ENCODE data around the gene SH3TC2.

The SH3TC2 gene

GRCh38 chr5:149060325-149060724 is 2.5 kb downstream of the SH3TC2 start:
- no peak for DNase-seq (ENCODE audit: low spot score)

GRCh38 chr5:149056616-149057165 is 6.2 kb downstream of the SH3TC2 start:
- no peak for DNase-seq (ENCODE audit: low spot score)

- no peak for DNase-seq (ENCODE audit: low spot score)
These were observed 8.4 kb downstream of the SH3TC2 start for GRCh38 chr5:149054416-149054815.

GRCh38 chr5:149053072-149053695 is 9.7 kb downstream of the SH3TC2 start:
- no peak for DNase-seq (ENCODE audit: low spot score)

- no peak for DNase-seq (ENCODE audit: low spot score)
These were observed 13.5 kb downstream of the SH3TC2 start for GRCh38 chr5:149049371-149049781.

- no peak for DNase-seq (ENCODE audit: low spot score)
These were observed 14.1 kb downstream of the SH3TC2 start for GRCh38 chr5:149048811-149049210.

- DNase-seq (ENCODE audit: low spot score) = no peak
These were observed 15.4 kb downstream of the SH3TC2 start for GRCh38 chr5:149047462-149047861.

GRCh38 chr5:149046196-149046829 is 16.5 kb downstream of the SH3TC2 start:
- DNase-seq (ENCODE audit: low spot score) = no peak

- DNase-seq (ENCODE audit: low spot score) = no peak
These were observed 17.8 kb downstream of the SH3TC2 start for GRCh38 chr5:149045089-149045460.

GRCh38 chr5:149044453-149045088 is 18.3 kb downstream of the SH3TC2 start:
- DNase-seq (ENCODE audit: low spot score) = no peak

- DNase-seq (ENCODE audit: low spot score) = no peak
These were observed 19.2 kb downstream of the SH3TC2 start for GRCh38 chr5:149043641-149044040.

- no peak for DNase-seq (ENCODE audit: low spot score)
These were observed 20.0 kb downstream of the SH3TC2 start for GRCh38 chr5:149042865-149043264.

- DNase-seq (ENCODE audit: low spot score) = no peak
These were observed 21.6 kb downstream of the SH3TC2 start for GRCh38 chr5:149041242-149041641.

GRCh38 chr5:149040421-149040820 is 22.4 kb downstream of the SH3TC2 start:
- no peak for DNase-seq (ENCODE audit: low spot score)

GRCh38 chr5:149039506-149039905 is 23.4 kb downstream of the SH3TC2 start:
- DNase-seq (ENCODE audit: low spot score) = no peak

- DNase-seq (ENCODE audit: low spot score) = no peak
These were observed 24.4 kb downstream of the SH3TC2 start for GRCh38 chr5:149038336-149039080.

- DNase-seq (ENCODE audit: low spot score) = no peak
These were observed 25.0 kb downstream of the SH3TC2 start for GRCh38 chr5:149037817-149038216.

GRCh38 chr5:149036970-149037369 is 25.9 kb downstream of the SH3TC2 start:
- DNase-seq (ENCODE audit: low spot score) = no peak

GRCh38 chr5:149036168-149036567 is 26.7 kb downstream of the SH3TC2 start:
- no peak for DNase-seq (ENCODE audit: low spot score)

GRCh38 chr5:149035372-149035790 is 27.5 kb downstream of the SH3TC2 start:
- DNase-seq (ENCODE audit: low spot score) = peak; percentile 58

- no peak for DNase-seq (ENCODE audit: low spot score)
These were observed 31.9 kb downstream of the SH3TC2 start for GRCh38 chr5:149030838-149031397.

- DNase-seq (ENCODE audit: low spot score) = no peak
These were observed 32.5 kb downstream of the SH3TC2 start for GRCh38 chr5:149030392-149030791.

All from CD4-positive, alpha-beta T cell treated with Interleukin-6 at 100 ng/mL for 8 hours (primary cell).